ENCODE measurements around the gene KIF24.

GRCh38 chr9:34318163-34318790 lies 10.8 kb downstream of the KIF24 start:
- TF ChIP-seq CTCF (IDR thresholded peaks at IDR 0.05; ENCODE audit: low read length): no peak
- TF ChIP-seq EZH2 (IDR thresholded peaks at IDR 0.05; ENCODE audit: borderline replicate concordance, low read length): no peak

All from OCI-LY1 (cell line).